NCI-H524 (cell line): ENCODE results near the gene DMD.
"Not testable (repeated sequence)": the region's sequence is repeated elsewhere in the genome, so short reads cannot be mapped to it uniquely, and the experiment has no call there.

ENCODE experiments used
- DNase-seq, 2 experiments: peaks; one replicate each; lab custom pipeline; 2025; lab: John Stamatoyannopoulos, UW

Gene DMD

DNA sequence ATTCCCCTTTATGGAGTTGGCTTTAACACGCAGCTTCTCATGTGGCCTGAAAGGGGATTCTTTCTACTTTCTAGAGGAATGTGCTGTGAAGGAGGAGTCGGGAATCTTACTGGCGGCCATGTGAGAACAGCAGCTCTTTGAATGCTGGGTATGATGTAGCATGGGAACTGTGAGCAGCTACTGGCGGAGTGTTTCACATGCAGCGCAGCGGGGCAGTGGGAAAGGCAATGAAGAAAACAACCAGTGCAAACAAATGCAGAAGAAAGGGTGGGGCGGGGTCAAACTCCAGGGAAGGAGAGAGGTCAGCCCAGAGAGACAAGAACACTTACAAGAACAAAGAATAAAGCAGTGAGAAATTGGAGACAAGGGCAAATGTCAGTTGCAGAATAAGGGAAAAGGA, 1775.8 kb downstream of the DMD start:
- DNase-seq: no peak

DNA sequence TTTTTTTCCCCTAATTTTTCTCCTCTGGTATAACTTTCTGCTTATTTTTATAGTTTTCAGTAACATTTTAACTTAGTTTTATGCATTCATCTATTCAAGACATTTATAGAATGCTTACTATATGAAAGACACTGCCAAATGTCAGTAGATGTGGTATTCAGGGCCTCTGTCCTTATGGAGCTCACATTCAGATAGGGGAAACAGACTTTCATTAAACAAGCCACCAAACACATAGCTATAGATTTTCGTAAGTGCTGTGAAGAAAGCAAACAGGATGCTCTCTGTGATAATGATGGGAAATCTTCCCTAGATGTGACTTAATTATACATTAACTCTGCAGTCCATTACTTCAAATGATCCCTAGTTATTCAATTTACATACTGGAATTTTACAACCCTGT, 1777.5 kb downstream of the DMD start:
- no peak for DNase-seq

DNA sequence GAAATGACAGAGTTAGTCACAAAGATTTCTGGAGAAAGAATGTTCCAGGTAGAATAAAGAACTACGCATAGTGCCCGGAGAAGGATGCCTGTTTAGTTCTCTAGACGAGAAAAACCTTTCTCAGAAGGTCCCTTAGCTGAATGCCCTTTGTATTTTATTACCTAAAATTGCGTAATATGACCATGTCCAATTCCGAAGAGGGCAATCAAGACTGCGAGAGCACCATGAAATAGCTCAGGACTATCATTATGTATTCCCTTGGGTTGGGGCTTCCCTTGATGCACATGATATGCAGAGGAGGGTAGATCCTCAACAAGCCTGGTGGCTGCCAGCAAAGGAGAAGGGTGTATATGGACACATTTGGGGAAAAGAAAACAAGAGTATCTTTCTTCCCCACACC, 1781.4 kb downstream of the DMD start:
- DNase-seq: no peak

DNA sequence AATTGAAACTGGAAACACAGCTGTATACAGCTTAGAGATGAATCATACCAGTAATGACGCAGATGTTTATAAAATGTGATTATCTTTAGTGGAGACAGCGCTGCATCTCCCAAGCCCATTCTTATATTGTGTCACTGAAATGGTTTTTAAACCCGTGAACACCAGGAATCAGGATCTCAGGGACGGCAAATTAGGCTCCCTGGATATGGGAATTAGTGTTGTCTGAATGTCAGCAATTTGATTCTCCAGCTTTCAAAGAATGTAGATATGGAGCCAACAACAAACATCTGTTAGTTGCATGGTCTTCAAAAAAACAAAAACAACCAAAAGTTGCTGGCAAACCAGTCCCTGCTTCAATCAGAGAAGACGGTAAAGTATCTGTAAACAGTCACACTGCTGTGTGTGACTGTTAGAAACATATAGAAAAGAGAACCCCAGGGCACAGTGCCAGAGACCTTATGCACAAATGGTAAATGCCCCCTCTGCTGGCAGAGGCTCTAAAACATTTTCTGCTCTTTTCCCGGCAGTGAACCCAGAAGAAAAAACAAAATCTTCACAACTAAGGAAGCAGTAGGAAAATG, 1787.7 kb downstream of the DMD start:
- peak in 1 of 2 experiments; percentile 15 for DNase-seq

DNA sequence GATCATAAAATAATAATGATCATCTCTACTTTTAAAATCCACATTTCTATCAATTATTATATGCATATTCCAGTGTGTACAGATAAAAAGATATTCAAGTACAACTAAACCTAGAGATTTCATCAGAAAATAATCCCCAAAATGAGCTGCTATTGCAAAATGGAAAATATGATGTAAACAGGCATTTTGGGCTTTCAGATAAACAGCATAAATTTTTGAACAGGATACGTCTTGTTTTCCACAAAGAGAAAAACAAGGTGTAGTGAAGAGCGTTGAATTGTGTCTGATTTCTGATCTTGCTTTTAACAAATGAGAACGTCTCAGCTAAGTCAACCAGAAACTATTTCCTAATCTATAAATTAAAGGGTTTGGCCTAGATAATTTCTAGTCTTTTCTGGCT, 1789.9 kb downstream of the DMD start:
- DNase-seq: no peak

DNA sequence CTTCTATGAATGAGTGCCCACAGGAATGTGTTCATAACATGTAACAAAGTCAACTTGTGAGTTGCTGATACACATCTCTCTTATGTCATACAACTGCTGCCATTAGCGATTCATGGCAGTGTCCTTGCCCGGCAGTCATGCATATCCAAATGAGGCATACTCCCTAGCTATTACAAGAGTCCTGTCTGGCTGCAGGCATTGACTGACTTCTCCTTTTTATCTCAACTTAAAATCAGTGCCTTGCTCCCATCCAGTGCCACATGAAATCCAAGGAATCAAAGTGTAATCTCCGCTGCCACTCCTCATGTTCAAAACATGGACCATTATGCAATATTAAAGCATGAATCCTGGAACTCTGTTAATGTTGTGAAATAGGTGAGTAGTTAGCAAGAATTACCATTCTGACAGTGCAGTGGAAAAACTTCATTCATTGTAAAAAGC, 1790.6 kb downstream of the DMD start:
- no peak for DNase-seq

DNA sequence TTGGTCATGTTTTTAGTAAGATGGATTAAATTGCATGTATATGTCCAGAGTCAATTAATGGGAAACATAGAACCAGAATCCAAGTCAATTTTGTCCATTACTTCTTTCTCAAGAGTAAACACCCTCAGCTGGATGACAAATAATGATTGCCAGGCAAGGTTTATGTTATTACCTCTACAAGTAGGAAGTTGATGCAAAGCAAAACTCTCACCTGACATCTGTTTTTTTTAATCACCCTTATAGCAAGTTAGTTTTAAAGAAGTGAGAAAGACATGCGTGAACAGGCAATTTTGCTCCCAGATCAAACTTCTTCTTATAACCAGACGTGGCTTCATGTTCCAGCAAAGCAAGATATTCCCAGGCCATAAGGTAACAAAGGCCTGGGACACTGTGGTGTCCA, 1791.0 kb downstream of the DMD start:
- DNase-seq: no peak

DNA sequence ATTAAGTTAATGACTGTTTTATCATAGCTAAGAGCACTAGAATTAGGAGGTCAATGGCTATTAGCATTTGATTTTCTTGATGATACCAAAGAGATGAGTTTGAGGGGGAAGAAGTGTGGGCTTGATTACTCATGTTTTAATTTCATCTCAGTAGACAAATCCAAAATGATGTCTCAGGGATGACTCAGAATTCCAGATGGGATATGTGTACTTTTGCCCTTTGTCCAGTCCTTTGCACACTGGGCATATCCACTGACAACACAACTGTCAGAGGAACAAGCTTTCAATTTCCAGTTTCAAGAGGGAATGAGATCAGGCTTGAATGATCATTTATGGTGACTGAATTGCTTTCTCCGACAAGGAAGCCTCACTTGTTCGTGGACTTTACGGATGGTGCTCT, 1814.2 kb downstream of the DMD start:
- DNase-seq: no peak

DNA sequence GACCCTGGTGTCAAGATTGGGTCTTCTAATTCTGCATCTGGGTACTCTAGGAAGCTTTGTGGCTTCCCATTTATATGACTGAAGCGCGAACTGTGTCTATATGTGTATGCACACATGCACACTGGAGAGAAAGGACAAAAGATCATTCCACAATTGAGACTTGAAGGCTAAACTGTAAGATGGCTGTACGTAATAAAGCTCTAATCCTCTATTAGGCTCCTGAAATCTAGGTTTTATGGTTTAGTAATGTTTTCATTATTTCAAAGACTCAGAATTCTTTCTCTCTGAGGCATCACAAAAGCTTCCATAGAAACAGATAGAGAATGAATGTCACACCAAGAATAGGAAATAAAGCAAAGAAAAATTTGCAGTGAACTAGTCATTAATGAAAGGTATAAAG, 1818.8 kb downstream of the DMD start:
- no peak for DNase-seq

DNA sequence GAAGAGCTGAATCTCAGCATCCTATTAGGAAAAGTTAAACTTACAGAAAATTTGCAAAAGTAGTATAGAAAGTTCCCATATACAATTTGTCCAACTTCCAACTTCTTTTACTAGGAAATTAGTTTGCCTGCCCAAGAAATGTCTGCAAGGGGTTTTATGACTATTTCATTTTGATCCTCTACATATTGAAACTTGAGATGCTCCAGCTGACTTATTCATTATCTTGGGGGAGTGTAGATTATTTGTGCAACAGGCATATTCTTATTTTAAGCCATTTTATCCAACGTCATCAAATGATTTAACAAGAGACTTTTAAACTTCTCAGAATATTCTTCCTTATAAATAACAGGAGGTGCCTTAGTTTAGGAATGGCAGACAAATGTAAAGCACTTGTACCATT, 1822.4 kb downstream of the DMD start:
- DNase-seq: no peak

DNA sequence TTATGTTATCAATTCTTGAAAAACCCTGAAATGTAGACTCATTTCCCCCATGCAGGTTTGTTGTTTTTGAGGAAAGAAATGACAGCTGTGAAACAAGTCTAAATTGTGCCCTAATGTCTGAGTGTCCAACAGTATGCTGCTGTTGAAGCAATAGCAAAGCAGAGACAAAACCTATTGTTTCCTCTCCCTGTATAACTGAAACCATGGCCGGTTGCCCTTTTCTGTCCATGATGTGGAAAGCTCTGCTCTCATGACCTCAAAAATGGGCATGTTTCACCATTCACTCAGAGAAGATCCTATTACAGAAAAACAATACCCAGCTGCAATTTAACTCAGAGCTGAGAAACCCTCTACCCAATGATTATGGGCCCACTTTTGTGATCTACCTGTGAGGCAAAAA, 1826.9 kb downstream of the DMD start:
- DNase-seq: no peak

DNA sequence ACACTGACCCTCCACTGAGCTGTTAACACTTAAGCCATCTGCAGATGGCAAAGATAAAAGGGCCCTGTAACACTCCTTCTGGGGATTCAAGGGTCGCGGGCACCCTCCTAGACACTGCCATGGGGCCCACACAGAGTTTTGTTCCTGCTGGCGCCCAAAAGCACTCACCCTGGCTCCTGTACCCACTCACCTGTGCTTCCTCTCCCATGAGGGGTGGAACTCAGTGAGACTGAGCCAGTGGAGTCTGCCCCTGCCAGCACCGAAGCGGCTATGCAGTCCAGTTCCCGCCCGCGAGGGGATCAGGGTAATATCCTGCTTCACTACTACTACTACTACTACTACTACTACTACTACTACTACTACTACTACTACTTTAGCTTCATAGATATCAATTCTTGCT, 1827.4 kb downstream of the DMD start:
- DNase-seq: no peak

DNA sequence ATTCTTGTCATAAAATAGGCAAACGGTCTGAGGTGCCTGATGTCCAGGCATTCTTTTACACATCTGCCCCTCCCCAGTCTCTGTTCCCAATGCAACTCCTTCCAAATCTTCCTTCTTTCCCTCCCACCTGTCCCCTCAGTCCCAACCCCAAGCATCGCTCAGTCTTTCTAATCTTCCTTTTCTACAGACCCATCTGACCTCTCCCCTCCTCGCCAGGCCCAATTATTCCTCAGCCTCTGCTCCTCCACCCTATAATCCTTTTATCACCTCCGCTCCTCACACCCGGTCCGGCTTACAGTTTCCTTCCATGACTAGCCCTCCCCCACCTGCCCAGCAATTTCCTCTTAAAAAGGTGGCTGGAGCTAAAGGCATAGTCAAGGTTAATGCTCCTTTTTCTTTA, 1832.4 kb downstream of the DMD start:
- not testable (repeated sequence) for DNase-seq

DNA sequence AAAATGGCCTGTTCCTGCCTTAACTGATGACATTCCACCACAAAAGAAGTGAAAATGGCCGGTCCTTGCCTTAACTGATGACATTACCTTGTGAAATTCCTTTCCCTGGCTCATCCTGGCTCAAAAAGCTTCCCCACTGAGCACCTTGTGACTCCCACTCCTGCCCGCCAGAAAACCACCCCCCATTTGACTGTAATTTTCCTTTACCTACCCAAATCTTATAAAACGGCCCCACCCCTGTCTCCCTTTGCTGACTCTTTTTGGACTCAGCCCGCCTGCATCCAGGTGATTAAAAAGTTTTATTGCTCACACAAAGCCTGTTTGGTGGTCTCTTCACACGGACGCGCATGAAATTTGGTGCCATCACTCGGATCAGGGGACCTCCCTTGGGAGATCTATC, 1833.5 kb downstream of the DMD start:
- DNase-seq: not testable (repeated sequence)

DNA sequence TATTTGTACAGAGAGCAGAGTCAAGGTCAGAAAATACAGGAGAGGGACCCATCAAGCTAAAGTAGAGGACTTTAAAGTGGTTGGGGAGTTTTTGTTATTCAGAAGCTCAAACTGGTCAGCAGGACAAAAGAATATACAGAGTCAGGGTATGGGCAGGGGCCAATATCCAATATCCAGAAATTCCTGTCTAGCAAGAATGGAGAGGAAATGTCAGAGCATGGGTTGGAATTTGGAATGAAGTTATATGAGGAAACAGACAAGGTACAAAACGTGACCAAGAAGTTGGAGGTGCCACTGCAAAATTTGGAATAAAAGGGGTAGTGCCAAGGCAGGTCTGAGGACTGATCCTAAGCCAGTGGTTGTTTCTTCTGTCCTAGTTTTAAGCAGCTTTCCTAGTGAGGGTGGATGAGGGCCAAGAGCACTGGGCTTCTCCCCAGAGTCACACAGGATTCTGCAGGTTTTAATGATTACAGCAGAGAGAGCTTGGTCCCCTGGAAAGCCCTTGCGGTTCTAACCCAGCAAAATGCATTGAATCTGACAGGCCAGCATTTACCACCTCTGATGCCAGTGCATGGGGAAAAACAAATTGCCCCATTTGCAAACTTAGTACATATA, 1834.8 kb downstream of the DMD start:
- DNase-seq: no peak

DNA sequence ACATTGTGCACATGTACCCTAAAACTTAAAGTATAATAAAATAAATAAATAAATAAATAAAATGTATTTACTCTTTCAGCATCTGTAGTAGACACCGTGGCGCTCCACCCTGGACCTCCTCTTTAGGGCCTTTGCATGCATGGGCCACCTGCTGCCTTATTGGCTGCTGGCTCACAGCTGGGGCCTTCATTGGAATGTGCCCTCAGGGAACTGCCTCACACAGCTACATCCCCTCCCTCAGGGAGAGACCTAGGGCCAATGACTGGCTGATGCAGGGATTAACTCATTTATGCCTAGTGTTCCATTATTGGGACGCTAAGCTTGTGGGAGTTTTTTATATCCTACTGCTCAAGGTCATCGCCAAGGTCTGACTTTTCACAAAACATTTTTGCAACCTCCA, 1836.6 kb downstream of the DMD start:
- no peak for DNase-seq

DNA sequence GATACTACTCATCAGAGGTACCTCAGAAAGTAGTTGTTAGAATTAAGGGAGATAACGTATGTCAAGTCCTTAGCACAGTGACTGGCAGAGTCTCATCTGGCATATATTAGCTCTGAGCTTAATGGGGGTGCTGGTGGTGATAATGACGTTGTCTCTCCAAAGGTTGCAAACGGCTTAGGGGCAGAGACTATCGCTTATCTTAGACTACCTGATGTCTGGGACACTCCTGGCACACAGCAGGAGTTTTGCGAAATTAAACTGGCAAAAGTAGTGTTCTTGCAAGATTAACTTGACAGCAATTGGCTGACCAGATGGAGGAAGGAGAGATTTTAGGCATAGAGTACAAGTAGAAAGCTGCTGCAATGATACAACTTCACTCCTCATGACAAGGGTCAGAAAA, 1839.4 kb downstream of the DMD start:
- no peak for DNase-seq

DNA sequence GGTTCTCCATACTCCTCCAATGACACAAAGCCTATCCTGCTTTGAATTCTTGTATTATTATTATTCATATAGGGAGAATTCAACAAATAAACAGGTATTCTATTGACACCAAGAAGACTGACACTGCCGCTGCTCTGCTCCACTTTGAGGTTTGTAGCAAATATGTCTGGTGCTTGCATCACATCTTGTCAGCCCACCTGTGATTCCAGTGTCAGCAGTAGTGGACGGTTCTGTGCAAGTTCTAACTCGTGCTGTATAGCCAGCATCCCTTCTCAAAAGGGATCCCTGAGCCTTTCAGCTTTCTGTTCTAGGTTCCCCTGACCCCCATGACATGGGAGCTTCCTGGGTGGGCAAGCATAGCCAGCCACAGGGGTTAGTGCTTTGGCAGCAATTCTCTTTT, 1843.5 kb downstream of the DMD start:
- no peak for DNase-seq

DNA sequence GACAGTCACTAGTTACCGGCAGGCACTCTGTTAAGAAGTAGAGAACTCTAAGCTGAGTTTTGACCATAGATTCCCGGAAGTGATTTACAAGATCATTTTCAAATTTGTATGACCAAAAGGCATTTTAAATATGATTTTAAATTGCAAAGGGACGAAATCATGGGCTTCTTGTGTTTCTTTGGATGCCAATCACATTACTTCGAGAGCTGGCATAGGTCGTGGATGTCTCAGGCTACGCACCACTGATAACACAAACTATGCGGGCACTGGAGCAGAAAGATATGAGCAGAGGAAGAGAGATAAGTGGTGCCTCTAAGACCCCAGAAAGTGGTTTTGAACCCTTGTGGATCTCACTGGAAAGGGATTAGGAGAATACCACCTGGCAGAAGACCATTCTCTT, 1845.3 kb downstream of the DMD start:
- no peak for DNase-seq

DNA sequence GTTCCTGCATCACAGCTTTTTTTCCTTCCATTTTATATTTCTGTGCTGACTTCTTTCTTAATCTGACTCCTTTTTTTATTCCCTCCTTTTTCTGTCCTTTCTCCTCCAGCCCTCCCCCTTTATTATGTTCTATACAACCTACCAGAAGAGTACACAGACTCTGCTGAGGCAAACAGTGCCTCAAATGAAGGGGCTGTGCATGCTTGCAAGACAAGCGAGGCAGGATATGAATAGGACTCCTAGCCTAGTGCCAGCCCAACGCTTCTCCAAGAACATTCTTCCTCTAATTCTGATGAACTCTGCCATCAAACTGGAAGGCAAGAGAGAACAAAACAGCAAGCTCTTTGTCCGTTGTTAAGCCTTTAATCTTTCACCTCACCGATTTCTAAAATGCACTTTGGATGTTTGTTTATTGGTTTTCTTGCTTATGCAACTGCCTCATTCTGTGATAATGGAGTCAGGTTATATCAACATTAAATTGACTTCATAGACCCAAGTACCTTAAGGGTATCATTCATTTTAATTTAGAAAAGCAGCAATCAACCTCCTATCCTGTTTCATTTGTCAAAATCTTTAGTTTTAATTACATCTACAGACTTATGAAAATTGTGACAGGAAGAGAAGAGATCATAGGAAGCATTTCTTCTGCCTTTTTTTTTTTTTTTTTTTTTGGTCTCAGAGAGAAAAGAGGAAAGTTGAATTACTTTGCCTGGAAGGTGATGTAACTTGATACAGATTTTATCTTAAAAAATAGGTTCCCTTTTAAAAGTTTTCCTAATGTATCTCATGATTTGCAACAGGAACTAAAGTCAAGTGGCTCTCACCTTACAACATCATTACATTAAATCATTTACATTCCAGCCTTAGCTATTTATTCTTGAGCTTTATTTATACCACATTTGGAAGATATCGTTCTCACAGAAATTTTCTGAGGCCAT, 1854.8 kb downstream of the DMD start:
- no peak for DNase-seq

DNA sequence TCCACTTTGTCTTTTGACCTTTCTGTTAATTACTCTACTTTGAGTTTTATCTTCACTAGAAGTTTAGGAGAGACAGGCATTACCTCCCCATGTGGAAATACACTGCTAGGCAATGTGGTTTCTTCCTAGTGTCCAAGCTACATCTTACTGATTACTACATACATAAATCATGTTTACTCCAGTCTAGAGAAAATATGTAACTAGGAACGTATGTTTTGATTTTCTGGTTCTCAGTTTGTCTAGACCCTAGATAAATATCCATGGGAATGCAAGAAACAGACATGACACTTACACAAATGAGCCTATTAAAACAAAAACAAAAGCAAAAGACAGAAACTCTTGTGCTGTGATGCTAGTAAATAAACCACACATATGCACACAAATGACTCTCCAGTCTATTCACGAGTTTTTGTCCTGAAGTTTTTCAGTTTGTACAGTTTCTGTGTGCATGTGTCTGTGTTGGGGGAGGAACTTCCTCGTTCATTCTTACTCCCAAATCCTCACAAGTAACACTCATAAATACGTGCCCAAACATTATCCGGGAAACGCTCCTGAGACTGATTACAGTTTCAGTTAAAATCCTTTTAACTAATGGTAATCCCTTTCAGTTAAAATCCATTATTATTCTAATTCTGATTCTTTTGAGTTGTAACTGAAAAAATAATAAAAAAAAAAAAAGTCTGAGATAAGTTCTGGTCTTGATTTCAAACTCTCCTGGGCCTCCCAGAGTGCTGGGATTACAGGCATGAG, 1856.0 kb downstream of the DMD start:
- no peak for DNase-seq

DNA sequence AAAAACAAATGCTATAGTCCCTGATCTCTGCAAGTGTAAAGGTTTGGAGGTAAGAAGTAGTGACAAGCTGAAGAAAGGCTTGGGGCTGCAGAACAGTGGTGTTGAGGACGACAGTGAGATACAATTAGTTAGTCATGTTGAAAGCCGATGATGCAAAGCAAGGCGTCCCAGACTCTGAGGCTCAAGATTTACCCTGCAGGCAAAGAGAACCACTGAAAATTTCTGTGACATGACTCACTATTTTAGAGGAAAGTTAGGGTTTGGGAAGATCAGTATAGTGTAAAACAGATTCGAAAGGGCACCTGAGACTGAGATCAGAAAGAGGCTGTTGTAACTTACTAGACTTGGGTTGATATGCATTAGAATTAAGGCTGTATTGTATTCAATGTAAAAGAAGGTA, 1858.3 kb downstream of the DMD start:
- no peak for DNase-seq

DNA sequence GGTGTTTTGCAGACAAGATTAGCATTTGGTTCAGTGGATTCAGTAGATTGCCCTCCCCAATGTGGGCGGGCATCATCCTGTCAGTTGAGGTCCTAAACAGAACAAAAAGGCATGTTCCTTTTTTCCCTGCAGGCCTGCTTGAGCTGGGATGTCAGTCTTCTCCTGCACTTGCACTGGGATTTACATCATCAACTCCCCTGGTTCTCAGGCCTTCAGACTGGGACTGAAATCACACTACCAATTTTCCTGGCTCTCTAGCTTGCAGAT, 1860.6 kb downstream of the DMD start:
- DNase-seq: no peak
